Measurements from ENCODE around the gene SERGEF. TPM values are rescaled to one million over a fixed set of nuclear protein-coding genes. Genes with fewer than 3 reads are reported as not detected.

The SERGEF gene
- total RNA-seq, 1 experiment from 2014 or later: 30.8 TPM

GRCh38 chr11:17864478-17864941 lies 148.3 kb downstream of the SERGEF start:
- no peak for DNase-seq (ENCODE audit: low read depth)

GRCh38 chr11:17861036-17861755 lies 151.7 kb downstream of the SERGEF start:
- DNase-seq (ENCODE audit: low read depth): peak; percentile 73

- DNase-seq (ENCODE audit: low read depth): no peak
Measured at GRCh38 chr11:17859552-17859951, 153.3 kb downstream of the SERGEF start.

GRCh38 chr11:17855531-17856290 lies 157.1 kb downstream of the SERGEF start:
- peak; percentile 44 for DNase-seq (ENCODE audit: low read depth)

GRCh38 chr11:17853280-17853679 lies 159.6 kb downstream of the SERGEF start:
- no peak for DNase-seq (ENCODE audit: low read depth)

- DNase-seq (ENCODE audit: low read depth): no peak
Measured at GRCh38 chr11:17852246-17852645, 160.6 kb downstream of the SERGEF start.

- DNase-seq (ENCODE audit: low read depth): no peak
Measured at GRCh38 chr11:17851697-17852096, 161.2 kb downstream of the SERGEF start.

- DNase-seq (ENCODE audit: low read depth): no peak
Measured at GRCh38 chr11:17850336-17850735, 162.5 kb downstream of the SERGEF start.

GRCh38 chr11:17848715-17849114 lies 164.1 kb downstream of the SERGEF start:
- DNase-seq (ENCODE audit: low read depth): no peak

- DNase-seq (ENCODE audit: low read depth): peak; percentile 47
Measured at GRCh38 chr11:17846852-17847453, 165.9 kb downstream of the SERGEF start.

- peak; percentile 80 for DNase-seq (ENCODE audit: low read depth)
Measured at GRCh38 chr11:17845431-17845881, 167.4 kb downstream of the SERGEF start.

- peak; percentile 87 for DNase-seq (ENCODE audit: low read depth)
Measured at GRCh38 chr11:17840101-17840548, 172.7 kb downstream of the SERGEF start.

GRCh38 chr11:17839450-17839849 lies 173.4 kb downstream of the SERGEF start:
- DNase-seq (ENCODE audit: low read depth): no peak

GRCh38 chr11:17838102-17838501 lies 174.7 kb downstream of the SERGEF start:
- DNase-seq (ENCODE audit: low read depth): no peak

GRCh38 chr11:17831883-17832282 lies 181.0 kb downstream of the SERGEF start:
- DNase-seq (ENCODE audit: low read depth): no peak

GRCh38 chr11:17831228-17831627 lies 181.6 kb downstream of the SERGEF start:
- DNase-seq (ENCODE audit: low read depth): no peak

- no peak for DNase-seq (ENCODE audit: low read depth)
Measured at GRCh38 chr11:17828311-17828751, 184.5 kb downstream of the SERGEF start.

GRCh38 chr11:17827006-17827405 lies 185.8 kb downstream of the SERGEF start:
- no peak for DNase-seq (ENCODE audit: low read depth)

GRCh38 chr11:17822401-17822781 lies 190.5 kb downstream of the SERGEF start:
- no peak for DNase-seq (ENCODE audit: low read depth)

- DNase-seq (ENCODE audit: low read depth): peak; percentile 13
Measured at GRCh38 chr11:17821648-17822400, 191.0 kb downstream of the SERGEF start.

GRCh38 chr11:17816232-17816931 lies 196.5 kb downstream of the SERGEF start:
- no peak for DNase-seq (ENCODE audit: low read depth)

Data from HT1080 (cell line).